ENCODE results near the gene PRM1. TPM values are rescaled to one million over a fixed set of nuclear protein-coding genes. Genes with fewer than 3 reads are reported as not detected.
A peak's percentile ranks its signal among the peaks of the same experiment; 100 is the strongest.

PRM1 gene
- total and polyA plus RNA-seq, 2 of the 13 experiments (the other 11 are each of a cell fraction or from before 2014, with no cell fraction given) = not detected

GRCh38 chr16:11308493-11309283 is 27.6 kb upstream of the PRM1 start (continued):
- TF ChIP-seq, protein P1, sequence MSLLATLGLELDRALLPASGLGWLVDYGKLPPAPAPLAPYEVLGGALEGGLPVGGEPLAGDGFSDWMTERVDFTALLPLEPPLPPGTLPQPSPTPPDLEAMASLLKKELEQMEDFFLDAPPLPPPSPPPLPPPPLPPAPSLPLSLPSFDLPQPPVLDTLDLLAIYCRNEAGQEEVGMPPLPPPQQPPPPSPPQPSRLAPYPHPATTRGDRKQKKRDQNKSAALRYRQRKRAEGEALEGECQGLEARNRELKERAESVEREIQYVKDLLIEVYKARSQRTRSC (CRISPR knock-in tag; IDR thresholded peaks at IDR 0.05; ENCODE audit: low read depth) = no peak
- TF ChIP-seq HIVEP1 (CRISPR knock-in tag; IDR thresholded peaks at IDR 0.05) (no peak), TOPORS (CRISPR knock-in tag; IDR thresholded peaks at IDR 0.05) (0 out of 2 replicates have a peak, but pooled peaks have one; percentile 27), ZNF577 (CRISPR knock-in tag; IDR thresholded peaks at IDR 0.05; ENCODE audit: borderline replicate concordance, low read depth) (no peak), SNAI1 (CRISPR knock-in tag; IDR thresholded peaks at IDR 0.05; ENCODE audit: borderline replicate concordance) (no peak), RNF219 (CRISPR knock-in tag; IDR thresholded peaks at IDR 0.05) (no peak), KDM5B (CRISPR knock-in tag; IDR thresholded peaks at IDR 0.05; ENCODE audit: borderline replicate concordance) (peak; percentile 55; the same call in 1 of the 2 replicates), ZFX (CRISPR knock-in tag; IDR thresholded peaks at IDR 0.05; ENCODE audit: low read depth) (peak; percentile 62), ARNT2 (CRISPR knock-in tag; IDR thresholded peaks at IDR 0.05; ENCODE audit: low read depth) (peak; percentile 72; the same call in 1 of the 2 replicates), SAFB2 (CRISPR knock-in tag; IDR thresholded peaks at IDR 0.05; ENCODE audit: borderline replicate concordance, low read depth) (no peak; the same call in 1 of the 2 replicates), MIER2 (CRISPR knock-in tag; IDR thresholded peaks at IDR 0.05) (no peak), SIX1 (CRISPR knock-in tag; IDR thresholded peaks at IDR 0.05; ENCODE audit: borderline replicate concordance) (no peak), ZNF44 (CRISPR knock-in tag; IDR thresholded peaks at IDR 0.05) (no peak), ZMYM3 (CRISPR knock-in tag; IDR thresholded peaks at IDR 0.05) (peak; percentile 90), ZNF605 (CRISPR knock-in tag; IDR thresholded peaks at IDR 0.05) (peak; percentile 68)
- TF ChIP-seq, protein P2, sequence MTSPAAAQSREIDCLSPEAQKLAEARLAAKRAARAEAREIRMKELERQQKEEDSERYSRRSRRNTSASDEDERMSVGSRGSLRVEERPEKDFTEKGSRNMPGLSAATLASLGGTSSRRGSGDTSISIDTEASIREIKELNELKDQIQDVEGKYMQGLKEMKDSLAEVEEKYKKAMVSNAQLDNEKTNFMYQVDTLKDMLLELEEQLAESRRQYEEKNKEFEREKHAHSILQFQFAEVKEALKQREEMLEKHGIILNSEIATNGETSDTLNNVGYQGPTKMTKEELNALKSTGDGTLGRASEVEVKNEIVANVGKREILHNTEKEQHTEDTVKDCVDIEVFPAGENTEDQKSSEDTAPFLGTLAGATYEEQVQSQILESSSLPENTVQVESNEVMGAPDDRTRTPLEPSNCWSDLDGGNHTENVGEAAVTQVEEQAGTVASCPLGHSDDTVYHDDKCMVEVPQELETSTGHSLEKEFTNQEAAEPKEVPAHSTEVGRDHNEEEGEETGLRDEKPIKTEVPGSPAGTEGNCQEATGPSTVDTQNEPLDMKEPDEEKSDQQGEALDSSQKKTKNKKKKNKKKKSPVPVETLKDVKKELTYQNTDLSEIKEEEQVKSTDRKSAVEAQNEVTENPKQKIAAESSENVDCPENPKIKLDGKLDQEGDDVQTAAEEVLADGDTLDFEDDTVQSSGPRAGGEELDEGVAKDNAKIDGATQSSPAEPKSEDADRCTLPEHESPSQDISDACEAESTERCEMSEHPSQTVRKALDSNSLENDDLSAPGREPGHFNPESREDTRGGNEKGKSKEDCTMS (CRISPR knock-in tag; conservative IDR thresholded peaks at IDR 0.05) = 0 out of 2 replicates have a peak, but pooled peaks have one; percentile 46
- TF ChIP-seq, protein P3, sequence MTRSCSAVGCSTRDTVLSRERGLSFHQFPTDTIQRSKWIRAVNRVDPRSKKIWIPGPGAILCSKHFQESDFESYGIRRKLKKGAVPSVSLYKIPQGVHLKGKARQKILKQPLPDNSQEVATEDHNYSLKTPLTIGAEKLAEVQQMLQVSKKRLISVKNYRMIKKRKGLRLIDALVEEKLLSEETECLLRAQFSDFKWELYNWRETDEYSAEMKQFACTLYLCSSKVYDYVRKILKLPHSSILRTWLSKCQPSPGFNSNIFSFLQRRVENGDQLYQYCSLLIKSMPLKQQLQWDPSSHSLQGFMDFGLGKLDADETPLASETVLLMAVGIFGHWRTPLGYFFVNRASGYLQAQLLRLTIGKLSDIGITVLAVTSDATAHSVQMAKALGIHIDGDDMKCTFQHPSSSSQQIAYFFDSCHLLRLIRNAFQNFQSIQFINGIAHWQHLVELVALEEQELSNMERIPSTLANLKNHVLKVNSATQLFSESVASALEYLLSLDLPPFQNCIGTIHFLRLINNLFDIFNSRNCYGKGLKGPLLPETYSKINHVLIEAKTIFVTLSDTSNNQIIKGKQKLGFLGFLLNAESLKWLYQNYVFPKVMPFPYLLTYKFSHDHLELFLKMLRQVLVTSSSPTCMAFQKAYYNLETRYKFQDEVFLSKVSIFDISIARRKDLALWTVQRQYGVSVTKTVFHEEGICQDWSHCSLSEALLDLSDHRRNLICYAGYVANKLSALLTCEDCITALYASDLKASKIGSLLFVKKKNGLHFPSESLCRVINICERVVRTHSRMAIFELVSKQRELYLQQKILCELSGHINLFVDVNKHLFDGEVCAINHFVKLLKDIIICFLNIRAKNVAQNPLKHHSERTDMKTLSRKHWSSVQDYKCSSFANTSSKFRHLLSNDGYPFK (CRISPR knock-in tag; IDR thresholded peaks at IDR 0.05; ENCODE audit: borderline replicate concordance) = peak; percentile 87
- TF ChIP-seq, protein P4, sequence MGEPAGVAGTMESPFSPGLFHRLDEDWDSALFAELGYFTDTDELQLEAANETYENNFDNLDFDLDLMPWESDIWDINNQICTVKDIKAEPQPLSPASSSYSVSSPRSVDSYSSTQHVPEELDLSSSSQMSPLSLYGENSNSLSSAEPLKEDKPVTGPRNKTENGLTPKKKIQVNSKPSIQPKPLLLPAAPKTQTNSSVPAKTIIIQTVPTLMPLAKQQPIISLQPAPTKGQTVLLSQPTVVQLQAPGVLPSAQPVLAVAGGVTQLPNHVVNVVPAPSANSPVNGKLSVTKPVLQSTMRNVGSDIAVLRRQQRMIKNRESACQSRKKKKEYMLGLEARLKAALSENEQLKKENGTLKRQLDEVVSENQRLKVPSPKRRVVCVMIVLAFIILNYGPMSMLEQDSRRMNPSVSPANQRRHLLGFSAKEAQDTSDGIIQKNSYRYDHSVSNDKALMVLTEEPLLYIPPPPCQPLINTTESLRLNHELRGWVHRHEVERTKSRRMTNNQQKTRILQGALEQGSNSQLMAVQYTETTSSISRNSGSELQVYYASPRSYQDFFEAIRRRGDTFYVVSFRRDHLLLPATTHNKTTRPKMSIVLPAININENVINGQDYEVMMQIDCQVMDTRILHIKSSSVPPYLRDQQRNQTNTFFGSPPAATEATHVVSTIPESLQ (CRISPR knock-in tag; conservative IDR thresholded peaks at IDR 0.05) = no peak
